ENCODE results near the gene MED4.

The MED4 gene

GRCh38 chr13:48116808-48117207, 21.9 kb upstream of the MED4 start:
- TF ChIP-seq CTCF (conservative IDR thresholded peaks at IDR 0.05; ENCODE audit: control insufficient read depth, insufficient read depth, low read depth, low read length): no peak
- no peak for DNase-seq (ENCODE audit: low read depth)
- H3K4me3 ChIP-seq (ENCODE audit: control insufficient read depth, low read depth, low read length): no peak overlapping the region

- DNase-seq (ENCODE audit: low read depth): no peak
- no peak for TF ChIP-seq CTCF (conservative IDR thresholded peaks at IDR 0.05; ENCODE audit: control insufficient read depth, insufficient read depth, low read depth, low read length)
Measured at GRCh38 chr13:48113756-48114130, 18.8 kb upstream of the MED4 start.

GRCh38 chr13:48112896-48113755, 18.2 kb upstream of the MED4 start:
- no peak overlapping the region for H3K4me3 ChIP-seq (ENCODE audit: control insufficient read depth, low read depth, low read length)
- TF ChIP-seq CTCF (conservative IDR thresholded peaks at IDR 0.05; ENCODE audit: control insufficient read depth, insufficient read depth, low read depth, low read length): no peak
- no peak for DNase-seq (ENCODE audit: low read depth)

More at GRCh38 chr13:48113756-48114130, 18.8 kb upstream of the MED4 start:
- H3K4me3 ChIP-seq (ENCODE audit: control insufficient read depth, low read depth, low read length): no peak overlapping the region

- H3K4me3 ChIP-seq (ENCODE audit: control insufficient read depth, low read depth, low read length): no peak overlapping the region
- TF ChIP-seq CTCF (conservative IDR thresholded peaks at IDR 0.05; ENCODE audit: control insufficient read depth, insufficient read depth, low read depth, low read length): no peak
- DNase-seq (ENCODE audit: low read depth): no peak
Measured at GRCh38 chr13:48110931-48111721, 16.2 kb upstream of the MED4 start.

- no peak for TF ChIP-seq CTCF (conservative IDR thresholded peaks at IDR 0.05; ENCODE audit: control insufficient read depth, insufficient read depth, low read depth, low read length)
- no peak for DNase-seq (ENCODE audit: low read depth)
- H3K4me3 ChIP-seq (ENCODE audit: control insufficient read depth, low read depth, low read length): no peak overlapping the region
Measured at GRCh38 chr13:48110132-48110868, 15.4 kb upstream of the MED4 start.

GRCh38 chr13:48108106-48108505, 13.2 kb upstream of the MED4 start:
- no peak for TF ChIP-seq CTCF (conservative IDR thresholded peaks at IDR 0.05; ENCODE audit: control insufficient read depth, insufficient read depth, low read depth, low read length)
- DNase-seq (ENCODE audit: low read depth): no peak
- no peak overlapping the region for H3K4me3 ChIP-seq (ENCODE audit: control insufficient read depth, low read depth, low read length)
